IMR-90 (cell line): ENCODE measurements around the gene ARHGAP12.

Experiments used
- CEBPB ChIP-seq: IDR thresholded peaks from 2 replicates; pipeline ENCODE4 v1.6.1; 2012; ENCODE audit warnings: low read depth, low read length, improper control_type of control experiment
- FOS ChIP-seq: fragments of 150-350 bp; IDR thresholded peaks from 2 replicates; pipeline ENCODE4 v1.6.1; 2016; ENCODE audit warnings: low read depth, low read length
- POLR2A ChIP-seq: IDR thresholded peaks from 2 replicates; pipeline ENCODE4 v1.6.1; 2012; ENCODE audit warnings: mild to moderate bottlenecking, low read depth, low read length
- RAD21 ChIP-seq: IDR thresholded peaks from 2 replicates; pipeline ENCODE4 v1.6.1; 2012; ENCODE audit warnings: low read length, improper control_type of control experiment

DNA sequence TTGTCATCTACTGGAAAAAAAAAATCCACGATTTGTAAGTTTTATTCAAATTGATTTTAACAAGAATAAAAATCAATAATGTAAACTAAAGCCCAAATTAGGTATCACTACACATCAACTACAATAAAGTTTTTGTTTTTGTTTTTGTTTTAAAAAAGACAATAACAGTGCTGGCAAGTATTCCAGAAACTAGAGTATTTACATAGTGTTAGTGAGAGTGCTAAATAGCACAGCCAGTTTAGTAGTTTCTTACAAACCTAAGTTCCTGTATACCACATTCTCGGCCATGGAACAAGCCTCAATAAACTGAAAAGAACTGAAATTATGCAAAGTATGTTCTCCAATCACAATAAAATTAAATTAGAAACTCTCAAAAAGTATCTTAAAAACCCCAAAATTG is 8.1 kb downstream of the ARHGAP12 start:
- no peak for TF ChIP-seq POLR2A
- TF ChIP-seq CEBPB: no peak
- TF ChIP-seq RAD21: no peak
- no peak for TF ChIP-seq FOS
